ENCODE measurements around the gene HDGF.

HDGF gene

DNA sequence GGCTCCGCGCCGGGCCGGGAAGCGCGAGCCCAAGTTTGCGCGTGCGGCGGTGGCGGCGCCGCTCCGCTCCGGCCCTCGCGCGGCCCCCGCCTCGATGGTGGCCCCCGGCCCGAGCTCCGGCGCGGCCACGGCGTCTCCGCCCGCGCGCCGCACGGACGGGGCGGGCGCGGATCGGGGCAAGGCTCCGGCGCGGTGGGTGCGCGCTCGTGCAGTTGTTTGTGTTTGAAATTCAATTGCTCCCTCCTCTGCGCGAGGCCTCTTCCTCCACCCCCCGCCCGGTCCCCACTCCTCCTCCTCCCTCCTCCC, at the start of gene HDGF:
HDGF (minus strand) TSS at position 225 of the 306 bp plus-strand sequence. CDS start 246 bp downstream, outside the sequence.
- no peak for DNase-seq (ENCODE audit: low read depth)

DNA sequence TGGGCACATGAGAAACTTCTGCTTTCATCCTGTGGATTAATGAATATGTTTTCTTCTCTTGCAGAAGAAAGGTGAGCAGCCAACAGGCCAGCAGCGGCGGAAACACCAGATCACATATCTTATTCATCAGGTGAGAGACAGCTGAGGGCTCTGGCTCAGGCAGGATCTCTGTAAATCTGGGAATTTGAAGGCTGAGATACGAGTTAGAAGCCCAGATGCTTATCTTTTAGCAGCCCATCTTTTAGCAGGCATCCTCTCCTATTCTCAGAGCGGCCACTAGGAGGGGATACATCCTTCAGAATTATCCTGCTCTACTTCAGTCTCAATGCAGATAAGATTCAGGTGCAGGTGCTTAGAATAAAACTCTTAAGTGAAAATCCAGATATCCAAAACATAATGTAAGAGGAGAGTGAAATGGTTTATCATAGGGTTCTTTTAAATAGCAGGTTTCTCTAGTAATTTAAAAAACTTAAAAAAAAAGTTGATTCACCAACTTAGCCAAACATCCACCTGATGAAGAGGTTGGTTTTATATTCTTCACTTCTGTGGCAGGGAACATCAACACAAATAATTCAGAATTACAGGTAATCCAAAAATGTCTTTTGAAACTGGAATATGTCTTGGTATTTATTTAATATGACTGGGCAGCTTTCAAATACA, 45.9 kb upstream of the HDGF start:
- DNase-seq (ENCODE audit: low read depth): peak; percentile 46

DNA sequence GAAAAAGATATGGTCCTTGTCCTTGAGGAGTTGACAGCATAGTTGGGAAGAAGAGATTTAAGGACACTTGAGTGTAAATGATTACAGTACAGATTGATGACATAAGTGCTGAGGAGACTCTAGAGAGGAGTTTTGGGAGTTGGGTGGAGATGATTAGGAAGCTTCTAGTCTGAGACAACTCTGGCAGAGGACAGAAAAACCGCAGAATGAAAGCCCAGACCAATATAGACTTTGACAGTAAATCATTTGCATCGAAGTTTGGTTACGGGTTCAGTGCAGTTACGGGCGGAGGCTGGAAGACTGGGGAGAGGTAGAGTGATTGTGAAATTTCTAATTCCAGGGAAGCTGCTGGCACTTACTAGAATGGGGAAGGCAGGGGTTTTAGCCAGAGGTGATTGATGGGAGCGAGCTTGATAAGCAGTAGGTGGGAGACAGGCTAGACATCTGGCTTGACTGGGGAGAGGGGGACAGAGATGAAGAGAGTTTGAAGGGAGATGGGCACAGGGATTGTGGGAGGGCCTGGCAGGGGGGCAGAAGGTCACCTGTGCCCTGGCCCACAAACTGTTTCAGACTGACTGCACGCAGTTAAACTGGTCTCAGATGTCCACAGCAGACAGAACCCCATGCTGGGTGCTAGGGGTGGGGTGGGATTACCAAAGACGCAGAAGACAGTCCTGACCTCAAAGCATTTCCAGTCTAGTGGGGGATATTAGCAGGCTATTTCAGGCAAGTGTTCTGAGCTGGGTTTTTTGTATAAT, 45.0 kb upstream of the HDGF start:
- no peak for DNase-seq (ENCODE audit: low read depth)

DNA sequence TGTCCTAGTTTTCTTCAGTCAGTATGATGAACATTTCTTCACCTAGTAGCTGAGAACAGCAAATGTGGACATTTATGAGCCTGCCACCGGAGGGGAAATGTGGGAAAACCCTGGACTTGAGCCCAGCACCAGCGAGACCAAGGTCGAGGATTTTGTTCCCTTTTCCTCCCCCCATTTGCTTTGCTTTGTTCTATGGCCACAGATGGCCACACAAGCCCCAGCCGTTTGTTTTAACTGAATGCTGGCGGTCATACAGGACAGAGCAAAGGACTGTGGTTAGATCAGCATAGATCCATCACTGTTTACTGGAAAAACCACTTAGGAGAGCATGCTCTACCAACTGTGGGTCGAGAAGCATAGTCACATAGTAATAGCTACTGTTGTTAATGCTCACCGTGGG, 44.3 kb upstream of the HDGF start:
- DNase-seq (ENCODE audit: low read depth): no peak

DNA sequence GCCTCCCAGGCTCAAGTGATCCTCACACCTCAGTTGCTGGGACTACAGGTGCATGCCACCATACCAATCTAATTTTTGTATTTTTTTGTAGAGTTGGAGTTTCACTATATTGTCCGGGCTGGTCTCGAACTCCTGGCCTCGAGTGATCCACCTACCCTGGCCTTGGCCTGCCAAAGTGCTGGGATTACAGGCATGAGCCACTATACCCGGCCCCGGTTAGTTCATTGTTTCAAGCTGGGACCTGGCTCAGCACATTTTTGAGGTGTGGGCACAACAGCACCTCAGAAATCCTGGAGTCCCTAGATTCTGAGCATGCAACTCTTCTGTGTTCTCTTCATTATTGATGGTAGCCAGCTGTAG, 43.9 kb upstream of the HDGF start:
- DNase-seq (ENCODE audit: low read depth): no peak

DNA sequence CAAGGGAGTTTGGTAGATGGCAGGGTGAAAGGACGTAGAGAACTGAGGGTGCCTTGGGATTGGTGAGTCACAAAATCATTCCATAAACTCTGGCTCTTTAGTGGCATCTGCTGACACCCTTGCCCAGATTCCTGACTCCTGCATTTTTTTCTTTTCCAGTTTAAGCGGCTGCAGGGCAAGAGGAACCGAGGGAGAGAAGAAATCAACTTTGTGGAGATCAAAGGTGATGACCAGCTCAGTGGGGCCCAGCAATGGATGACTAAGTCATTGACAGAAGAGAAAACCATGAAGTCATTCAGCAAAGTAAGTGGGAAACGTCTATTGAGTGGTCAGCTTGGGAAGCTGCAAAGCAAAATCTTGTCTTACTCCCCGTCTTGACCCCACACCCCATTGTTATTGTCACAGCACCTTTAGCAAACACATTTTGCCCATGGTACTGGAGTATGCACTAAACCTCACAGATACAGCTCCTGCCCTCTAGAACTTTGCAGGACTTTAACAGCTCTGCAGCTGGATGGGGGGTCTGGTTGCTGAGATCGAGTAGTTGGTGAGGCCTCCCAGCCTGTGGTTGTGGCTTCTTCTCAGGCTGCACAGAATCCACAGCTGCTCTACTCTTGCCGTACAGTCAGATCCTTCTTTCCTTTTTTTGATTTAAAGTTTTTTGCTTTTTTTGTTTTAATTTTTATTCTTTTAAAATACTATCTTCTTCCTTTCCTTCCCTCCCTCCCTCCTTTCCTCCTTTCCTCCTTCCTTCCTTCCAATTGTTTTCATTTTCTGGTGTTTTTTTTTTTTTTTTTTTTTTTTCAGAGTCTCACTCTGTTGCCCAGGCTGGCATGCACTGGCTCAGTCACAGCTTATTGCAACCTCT, 43.3 kb upstream of the HDGF start:
- DNase-seq (ENCODE audit: low read depth): no peak

DNA sequence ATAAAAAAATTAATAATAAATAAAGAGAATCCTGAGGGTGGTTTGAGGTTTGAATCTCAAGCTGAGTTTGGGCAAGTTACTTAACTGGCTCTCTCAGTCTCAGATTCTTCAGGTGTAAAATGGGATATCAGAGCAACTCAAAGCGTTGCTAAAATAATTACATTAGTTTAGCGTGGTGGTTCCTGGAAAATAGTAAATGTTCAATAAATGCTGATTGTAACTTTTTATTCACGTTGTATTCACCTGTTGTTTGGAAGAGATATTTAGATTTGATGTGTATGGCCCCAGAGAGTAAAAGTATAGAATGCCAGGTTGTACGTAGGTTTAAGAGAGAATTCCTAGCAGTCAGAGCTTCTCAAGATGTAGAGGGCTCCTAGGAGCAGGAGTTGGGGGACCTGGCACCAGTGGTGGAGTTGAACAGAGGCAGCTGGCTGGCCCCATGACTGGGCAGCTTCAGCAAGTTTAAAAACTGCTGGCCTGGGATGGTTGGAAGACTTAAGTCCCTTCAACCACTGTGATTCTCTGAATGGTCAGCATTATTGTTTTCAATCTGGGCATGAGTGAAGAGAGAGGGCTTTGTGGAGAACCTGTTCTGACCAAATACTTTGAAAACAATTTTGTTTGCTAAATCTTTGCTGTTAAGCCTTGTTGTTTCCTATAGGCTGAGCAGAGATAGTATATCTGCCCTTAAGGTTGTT, 38.3 kb upstream of the HDGF start:
- no peak for DNase-seq (ENCODE audit: low read depth)

DNA sequence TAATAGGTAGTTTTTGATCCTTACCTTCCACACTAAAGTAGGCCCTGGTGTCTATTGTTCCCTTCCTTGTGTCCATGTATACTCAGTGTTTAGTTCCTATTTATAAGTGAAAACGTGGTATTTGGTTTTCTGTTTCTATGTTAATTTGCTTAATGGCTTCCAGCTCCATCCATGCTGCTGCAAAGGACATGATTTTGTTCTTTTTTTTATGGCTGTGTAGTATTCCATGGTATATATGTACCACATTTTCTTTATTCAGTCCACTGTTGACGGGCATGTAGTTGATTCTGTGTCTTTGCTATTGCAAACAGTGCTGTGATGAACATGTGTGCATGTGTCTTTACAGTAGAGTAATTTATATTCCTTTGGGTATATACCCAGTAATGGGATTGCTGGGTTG, 36.7 kb upstream of the HDGF start:
- no peak for DNase-seq (ENCODE audit: low read depth)

DNA sequence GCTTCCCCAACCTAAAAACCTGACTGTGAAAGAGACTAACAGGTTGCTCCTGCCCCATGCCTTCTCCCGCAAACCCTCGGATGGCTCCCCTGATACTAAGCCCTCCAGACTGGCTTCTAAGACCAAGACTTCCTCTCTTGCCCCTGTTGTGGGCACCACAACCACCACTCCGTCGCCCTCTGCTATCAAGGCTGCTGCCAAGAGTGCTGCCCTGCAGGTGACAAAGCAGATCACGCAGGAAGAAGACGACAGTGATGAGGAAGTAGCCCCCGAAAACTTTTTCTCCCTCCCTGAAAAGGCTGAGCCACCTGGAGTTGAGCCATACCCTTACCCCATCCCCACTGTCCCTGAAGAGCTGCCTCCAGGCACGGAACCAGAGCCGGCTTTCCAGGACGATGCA, 35.2 kb upstream of the HDGF start:
- no peak for DNase-seq (ENCODE audit: low read depth)

DNA sequence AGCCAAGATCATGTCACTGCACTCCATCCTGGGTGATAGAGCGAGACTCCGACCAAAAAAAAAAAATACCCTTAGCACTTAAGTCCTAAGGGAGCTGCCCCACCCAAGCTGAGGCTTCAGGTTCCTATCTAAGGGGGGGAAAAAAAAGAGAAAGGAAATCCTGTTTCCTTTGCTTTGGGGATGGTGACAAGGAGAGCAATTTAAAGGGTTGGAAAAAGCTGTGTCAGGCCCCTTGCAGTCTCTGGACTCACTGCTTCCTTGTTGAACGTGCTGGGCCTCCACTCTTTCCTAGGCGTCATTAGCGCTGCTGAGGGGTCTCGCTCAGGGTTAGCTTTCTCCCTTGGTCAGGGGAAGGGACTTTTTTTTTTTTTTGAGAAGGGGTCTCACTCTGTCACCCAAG, 34.0 kb upstream of the HDGF start:
- DNase-seq (ENCODE audit: low read depth): no peak

DNA sequence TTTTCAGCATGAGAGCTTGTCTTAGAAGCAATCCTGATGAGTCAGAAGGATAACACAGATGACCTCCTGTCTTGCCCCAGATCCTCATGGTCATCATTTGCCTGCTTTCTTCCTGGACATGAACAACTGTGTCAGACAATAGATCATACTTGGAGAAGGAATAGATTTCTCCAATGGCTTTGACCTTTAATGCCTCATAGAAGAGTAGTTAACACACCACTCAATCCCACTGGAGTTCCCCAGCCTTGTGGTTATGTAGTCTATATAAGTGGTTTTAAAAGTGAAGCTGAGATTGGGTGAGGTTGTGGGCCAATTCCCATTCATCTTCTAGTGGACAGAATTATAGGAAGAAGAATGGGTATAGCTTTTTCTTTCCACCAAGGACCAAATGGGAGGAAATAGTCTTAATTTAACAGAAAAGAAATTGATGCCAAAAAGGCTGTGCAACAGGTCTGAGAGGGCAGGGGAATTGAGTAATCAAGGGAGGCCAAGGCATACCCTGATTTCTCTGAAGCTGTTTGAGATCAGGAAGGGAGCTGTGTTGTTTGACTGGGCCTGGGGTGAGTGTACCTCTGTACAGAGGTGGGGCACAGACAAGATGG, 30.2 kb upstream of the HDGF start:
- DNase-seq (ENCODE audit: low read depth): no peak

DNA sequence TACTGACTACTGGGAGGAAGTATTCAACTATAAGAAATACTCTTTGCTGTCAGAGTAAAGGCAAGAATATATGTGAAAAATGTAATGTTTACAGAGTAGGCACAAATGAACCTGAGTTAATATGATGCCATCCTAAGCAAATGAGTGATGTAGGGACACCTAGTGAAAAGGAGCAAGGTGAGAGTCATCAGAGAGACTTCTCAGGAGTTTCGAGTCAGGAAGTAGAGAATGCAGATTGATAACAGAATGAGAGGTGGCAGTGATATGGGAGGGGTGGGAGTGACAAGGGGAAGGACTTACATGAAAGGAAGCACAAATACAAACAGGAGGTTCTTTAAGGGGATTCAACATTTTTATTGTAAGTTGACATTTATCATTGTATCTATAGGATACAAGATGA, 26.1 kb upstream of the HDGF start:
- DNase-seq (ENCODE audit: low read depth): no peak

DNA sequence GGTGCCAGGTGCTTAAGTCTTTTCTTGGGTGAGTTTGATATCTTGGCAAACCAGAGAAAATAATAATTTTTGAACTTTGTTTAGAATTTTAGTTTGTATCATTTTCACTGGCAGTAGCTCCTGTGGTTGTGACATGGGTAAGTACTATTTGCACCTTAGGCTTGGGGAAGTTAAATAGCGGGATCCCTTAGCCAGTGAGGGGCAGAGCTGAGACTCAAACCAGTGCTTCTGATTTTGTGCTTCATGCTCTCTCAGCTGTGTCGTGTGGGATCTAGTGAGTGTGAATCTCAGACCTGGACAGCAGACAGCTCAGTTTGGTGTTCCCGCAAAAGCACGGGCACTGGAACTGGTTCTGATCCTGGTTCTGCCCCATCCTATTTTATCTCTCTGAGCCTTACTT, 25.5 kb upstream of the HDGF start:
- no peak for DNase-seq (ENCODE audit: low read depth)

DNA sequence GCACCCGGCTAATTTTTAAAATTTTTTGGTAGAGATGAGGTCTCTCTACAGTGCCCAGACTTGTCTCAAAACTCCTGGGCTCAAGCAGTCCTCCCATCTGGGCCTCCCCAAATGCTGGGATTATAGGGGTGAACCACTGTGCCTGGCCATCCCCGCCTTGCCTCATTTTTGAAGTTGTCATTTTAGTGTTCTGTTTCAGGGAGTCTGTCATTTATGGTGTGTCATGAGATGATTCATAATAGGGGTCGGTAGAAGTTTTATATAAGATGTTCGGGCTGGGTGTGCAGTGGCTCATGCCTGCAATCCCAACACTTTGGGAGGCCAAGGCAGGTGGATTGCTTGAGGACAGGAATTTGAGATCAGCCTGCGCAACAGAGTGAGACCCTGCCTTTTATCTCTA, 24.3 kb upstream of the HDGF start:
- no peak for DNase-seq (ENCODE audit: low read depth)

DNA sequence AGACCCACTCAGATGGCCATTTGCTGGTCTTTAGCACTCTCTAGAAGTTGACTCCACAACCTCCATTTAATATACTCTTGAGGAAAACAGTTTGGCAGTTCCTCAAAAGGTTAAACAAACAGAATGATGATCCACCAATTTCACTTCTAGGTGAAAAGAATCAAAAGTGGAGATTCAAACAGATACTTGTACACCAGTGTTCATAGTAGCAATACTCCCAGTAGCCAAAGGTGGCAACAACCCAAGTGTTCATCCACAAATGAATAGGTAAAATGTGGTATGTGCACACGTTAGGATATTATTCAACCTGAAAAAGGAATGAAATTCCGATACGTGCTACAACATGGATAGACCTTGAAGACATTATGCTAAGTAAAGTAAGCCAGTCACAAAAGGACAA, 22.1 kb upstream of the HDGF start:
- DNase-seq (ENCODE audit: low read depth): no peak

DNA sequence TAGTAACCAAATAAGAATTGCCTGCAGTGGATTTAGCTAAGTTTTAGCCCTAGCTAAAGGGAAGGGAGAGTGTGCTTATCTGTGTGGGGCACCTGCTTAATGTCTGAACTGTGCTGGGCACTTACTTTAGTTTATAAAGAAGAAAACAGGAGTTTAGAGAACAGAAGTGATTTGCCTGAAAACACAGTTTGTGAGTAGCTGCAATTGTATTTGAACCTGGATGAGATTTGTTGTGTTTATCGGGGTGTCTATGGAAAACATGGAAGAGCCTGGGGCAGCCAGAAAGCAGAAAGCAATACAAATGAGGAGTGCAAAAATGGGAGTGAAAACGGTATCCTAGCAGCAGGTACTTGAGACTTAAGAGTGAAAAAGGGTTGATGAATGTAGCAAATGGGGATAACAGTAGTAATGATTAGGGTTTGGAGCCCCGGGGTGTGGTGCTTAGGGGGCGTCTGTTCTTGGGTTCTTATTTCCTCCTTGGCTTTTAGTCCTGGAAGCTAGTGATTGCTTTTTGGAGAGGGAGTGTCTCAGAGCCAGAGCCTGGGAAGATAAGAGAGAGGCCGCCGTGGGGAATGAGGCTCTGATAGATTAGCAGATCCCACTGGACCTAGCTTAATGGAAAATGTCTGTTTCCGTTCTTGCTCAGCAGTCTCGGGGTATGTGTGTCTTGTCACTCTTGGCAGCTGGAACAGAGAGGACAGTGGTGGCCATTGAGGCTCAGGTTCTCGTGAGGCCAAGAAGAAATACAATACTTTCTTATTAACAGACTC, 21.4 kb upstream of the HDGF start:
- DNase-seq (ENCODE audit: low read depth): no peak

DNA sequence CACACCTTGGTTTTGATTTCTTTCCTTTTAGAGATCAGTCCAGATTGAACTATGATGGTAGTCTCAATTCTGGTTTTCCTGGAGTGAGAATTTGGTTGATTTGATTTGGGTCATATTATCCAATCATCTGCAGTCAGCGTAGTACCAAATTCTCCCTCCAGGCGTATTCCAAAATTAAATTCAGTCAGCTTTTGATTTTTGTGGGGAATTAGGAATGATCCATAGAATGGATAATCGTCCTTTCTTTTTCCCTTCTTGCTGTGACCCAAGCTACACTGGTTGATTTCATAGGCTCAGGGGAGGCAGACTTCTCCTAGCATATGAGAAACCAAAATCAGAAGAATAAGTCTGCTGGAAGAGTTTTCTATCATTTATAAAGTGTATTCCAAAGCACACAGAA, 20.7 kb upstream of the HDGF start:
- DNase-seq (ENCODE audit: low read depth): no peak

DNA sequence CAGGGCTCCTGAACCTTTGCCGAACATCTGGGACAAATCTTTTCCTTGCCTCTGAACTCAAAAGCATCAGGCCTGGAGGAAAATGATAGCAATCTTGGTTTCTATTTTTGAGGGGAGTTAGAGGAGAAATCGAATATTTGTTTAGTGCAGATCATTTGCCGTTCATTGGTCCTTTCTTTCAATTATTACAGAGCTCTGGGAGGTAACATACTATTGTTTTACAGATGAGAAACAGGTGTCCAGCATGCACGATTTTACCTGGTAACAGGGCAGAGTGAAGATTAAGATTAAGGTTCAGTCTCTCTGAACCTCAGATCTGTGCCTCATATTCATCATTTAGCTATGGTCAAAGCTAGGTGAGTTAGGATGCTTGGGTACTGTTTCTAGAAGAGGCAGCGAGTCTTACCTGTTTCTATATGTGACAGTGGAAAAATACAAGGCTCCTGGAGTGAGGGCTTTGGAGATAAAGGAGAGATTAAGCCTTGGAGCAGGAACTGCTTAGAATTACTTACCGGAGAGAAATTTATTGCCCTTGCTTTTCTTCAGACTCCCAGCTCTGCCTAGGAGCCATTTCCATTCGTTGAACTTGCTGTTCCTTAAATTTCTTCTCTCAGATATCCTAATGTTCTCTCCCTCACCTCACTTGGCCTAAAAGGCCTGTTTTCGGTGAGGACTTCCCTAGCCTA, 17.3 kb upstream of the HDGF start:
- DNase-seq (ENCODE audit: low read depth): no peak

DNA sequence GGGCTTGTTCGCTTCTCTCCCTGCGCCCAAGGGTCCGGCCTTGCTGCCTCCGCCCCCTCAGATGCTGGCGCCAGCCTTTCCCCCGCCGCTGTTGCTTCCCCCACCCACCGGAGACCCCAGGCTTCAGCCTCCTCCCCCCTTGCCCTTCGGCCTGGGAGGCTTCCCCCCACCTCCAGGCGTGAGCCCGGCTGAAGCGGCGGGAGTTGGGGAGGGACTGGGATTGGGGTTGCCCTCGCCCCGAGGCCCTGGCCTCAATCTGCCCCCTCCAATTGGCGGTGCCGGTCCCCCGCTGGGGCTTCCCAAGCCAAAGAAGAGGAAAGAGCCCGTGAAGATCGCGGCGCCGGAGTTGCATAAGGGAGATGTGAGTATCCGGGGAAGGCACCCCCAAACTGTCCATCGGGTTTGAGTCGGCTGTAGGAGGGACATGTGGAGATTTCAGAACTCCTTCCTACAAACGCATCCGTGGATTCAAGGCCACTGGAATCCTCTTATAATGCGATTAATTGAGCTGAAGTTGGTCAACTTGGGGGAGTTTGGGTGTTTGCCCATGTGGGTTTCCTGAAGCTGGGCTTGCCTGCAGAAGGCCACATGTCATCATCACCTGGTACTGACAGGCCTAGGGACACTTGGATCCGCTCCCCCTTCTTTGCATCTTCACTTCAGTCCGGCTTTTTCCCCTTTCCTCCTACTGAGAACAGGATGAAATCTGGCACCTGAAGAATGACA, 16.6 kb upstream of the HDGF start:
- no peak for DNase-seq (ENCODE audit: low read depth)

Data from activated T-cell treated with anti-CD3 and anti-CD28 coated beads for 24 hours (primary cell).